GM18858 (cell line): ENCODE measurements around the gene TSKU.

Source experiments
- ATAC-seq: cut with Tn5 transposase; IDR thresholded peaks from one replicate; pipeline ENCODE4 v1.9.1; 2021; ENCODE audit not compliant: unreplicated experiment

The TSKU gene

DNA sequence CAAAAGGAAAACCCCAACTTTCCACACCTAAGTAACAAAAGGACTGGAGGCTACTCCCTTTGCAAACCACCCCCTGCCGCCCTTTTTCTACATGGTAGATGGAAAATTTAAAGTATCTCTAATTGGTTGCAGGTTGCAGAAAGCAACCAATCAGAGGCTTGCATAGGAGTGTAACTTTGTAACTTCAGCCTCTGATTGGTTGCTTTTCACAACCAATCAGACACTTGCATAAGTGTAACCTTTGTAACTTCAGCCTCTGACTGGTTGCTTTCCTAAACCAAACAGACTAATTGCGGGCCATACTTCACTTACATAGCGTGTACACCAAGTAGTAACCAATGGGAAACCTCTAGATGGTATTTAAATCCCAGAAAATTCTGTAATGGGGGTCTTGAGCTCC is 60.8 kb downstream of the TSKU start:
- ATAC-seq: no peak

DNA sequence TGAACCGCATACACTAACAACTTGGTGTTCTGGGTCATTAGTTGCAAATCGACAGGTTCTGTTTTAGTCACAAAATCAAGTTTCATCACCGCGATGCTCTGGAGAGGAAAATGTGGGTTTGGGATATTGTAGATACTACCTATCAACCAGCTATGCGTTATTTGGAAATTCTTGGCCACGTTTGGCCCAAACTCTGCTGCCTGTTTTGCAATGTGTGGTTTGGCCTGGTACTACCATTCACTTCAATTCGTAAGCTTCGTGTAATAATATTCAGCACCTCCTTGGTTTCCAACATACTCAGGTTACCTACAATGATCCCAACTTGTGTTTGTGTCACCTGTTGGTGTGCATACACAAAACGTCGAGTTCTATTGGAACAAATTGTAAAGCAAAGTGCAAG is 61.4 kb downstream of the TSKU start:
- no peak for ATAC-seq

DNA sequence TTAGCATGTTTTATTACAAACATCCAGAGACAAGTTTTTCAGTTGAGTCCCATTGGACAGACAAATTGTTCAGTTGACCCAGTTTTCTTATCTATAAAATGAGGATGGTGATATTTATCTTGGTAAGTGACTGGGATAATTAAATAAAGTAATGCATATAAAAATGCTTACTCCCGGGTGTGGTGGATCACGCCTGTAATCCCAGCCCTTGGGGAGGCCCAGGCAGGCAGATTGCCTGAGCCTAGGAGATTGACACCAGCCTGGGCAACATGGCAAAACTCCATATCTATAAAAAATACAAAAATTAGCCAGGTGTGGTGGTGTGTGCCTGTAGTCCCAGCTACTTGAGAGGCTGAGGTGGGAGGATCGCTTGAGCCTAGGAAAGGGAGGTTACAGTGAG is 61.9 kb downstream of the TSKU start:
- no peak for ATAC-seq

DNA sequence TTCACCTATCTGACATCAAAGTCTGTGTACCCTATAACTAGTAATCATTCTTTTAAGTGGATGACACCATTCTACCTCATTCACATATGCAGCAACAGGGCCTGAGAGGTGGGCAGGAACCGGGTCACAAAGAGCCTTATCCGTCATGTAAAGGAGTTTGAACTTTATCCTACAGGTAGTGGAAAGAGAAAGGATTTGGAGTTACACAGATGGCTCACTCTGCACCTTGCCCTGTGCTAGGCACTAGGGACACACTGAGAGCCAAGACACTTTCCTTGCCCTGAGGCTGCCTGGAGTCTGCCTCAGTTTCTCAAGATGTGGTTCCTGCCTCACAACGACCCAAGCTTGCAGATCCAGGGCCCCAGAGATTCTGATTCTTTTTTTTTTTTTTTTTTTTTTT is 63.3 kb downstream of the TSKU start:
- ATAC-seq: no peak
